GM21576 (cell line): Measurements from ENCODE around the gene NLRC4.
"Not testable (repeated sequence)": the region's sequence is repeated elsewhere in the genome, so short reads cannot be mapped to it uniquely, and the experiment has no call there.

Experiments
- ATAC-seq: cut with Tn5 transposase; IDR thresholded peaks from one replicate; pipeline ENCODE4 v1.9.1; 2021; ENCODE audit warnings: mild to moderate bottlenecking, moderate library complexity; ENCODE audit not compliant: unreplicated experiment

The NLRC4 gene

DNA sequence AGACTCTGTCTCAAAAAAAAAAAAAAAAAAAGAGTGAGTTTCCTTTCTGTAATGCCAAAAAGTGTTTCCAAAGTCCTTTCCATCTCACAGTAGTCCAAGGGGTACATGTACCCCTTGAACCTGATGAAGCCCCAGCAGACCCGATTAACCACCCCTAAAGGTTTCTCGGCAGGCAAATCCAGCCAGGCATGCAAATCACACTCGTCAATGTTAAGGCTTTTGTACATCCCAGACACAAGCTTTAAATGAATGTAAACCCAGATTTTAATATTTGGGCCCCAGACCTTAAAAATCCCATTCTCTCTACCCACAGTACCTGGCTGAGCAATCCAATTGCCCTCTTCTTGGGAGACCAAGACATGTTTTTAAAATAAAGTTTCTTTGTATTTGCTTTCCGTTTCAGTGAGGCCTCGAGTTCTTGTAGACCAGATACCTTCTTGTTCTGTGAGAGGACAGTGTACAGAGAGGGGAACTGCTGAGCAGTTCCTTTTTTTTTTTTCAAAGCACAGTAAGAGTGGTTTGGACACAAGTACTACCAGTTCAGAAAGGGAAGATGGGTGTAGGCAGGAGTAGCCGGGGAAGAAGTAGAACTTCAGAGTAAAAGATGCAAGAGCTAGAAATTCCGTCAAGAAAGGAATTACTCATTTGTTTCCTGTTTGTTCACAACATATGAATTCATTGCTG lies at the start of gene NLRC4:
TSS of gene NLRC4 (minus strand) at position 465 of the 684 bp plus-strand sequence. CDS start 8,111 bp downstream, outside the sequence.
- peak; percentile 94 for ATAC-seq

- no peak for ATAC-seq
Measured at GRCh38 chr2:32310577-32310976, 45.9 kb upstream of the NLRC4 start.

GRCh38 chr2:32293966-32294562 lies 29.4 kb upstream of the NLRC4 start:
- not testable (repeated sequence) for ATAC-seq

DNA sequence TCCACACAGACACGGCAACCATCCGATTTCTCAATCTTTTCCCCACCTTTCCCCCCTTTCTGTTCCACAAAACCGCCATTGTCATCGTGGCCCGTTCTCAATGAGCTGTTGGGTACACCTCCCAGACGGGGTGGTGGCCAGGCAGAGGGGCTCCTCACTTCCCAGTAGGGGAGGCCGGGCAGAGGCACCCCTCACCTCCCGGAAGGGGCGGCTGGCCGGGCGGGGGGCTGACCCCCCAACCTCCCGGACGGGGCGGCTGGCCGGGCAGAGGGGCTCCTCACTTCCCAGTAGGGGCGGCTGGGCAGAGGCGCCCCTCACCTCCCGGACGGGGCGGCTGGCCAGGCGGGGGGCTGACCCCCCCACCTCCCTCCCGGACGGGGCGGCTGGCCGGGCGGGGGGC lies 28.8 kb upstream of the NLRC4 start:
- ATAC-seq, result not testable (repeated sequence)

GRCh38 chr2:32291746-32292145 lies 27.1 kb upstream of the NLRC4 start:
- ATAC-seq, result no peak

- ATAC-seq, result no peak
Measured at GRCh38 chr2:32290000-32290339, 25.3 kb upstream of the NLRC4 start.

DNA sequence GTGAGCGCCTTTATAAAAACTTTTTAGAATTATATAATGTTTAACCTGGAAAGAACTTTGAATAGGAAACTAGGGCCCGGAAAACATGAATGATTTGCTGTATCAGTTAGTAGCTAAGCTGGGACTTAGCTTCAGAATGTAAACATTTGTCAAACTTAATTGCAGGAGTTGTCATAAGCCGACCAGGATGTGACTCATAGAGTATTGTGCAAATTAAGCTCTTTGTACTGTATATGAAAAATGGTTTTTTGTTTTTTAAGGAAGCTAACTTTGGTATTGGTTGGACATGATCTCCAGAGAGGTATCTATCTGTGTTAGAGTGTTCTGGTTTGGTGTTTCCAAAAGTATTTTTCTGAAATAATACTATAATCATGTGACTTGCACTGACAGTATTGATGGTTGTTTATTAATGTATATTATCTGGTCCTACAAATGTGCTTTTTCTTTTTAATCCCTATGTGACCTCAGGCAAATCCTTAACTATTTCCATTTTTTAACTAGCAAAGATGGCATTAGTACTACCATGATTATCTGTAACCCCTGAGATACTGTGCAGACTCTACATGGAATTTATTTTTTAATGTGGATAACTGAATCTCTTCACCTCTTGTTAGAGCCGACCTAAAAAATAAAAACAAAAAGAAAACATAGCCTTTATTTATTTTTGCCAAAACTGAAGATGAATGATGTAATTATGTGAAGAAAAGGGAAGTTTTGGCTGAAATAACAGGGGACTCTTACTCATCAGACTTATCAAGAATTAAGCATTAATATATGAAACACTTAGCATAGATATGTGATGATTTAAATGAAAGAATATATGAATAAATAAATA lies 24.7 kb upstream of the NLRC4 start:
- ATAC-seq, result no peak

- ATAC-seq, result no peak
Measured at GRCh38 chr2:32284321-32284720, 19.6 kb upstream of the NLRC4 start.

DNA sequence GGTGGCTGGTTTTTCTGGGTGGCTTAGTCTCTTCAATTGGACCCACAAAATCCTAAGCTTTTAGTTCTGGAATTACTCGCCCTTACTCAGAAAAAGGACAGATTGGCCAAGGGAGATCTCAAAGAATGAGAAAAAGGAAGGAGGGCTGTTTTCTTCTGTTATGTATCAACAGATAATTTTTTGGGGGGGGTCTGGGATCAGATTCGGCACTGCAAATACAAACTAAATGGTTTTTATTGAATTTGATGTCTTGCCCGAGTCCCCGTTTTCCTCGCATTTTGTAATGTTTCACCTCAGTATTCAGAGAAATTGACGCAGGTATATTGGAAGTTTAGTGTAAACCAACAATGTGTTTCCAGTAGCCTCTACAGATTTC lies 13.8 kb upstream of the NLRC4 start:
- ATAC-seq, result no peak

DNA sequence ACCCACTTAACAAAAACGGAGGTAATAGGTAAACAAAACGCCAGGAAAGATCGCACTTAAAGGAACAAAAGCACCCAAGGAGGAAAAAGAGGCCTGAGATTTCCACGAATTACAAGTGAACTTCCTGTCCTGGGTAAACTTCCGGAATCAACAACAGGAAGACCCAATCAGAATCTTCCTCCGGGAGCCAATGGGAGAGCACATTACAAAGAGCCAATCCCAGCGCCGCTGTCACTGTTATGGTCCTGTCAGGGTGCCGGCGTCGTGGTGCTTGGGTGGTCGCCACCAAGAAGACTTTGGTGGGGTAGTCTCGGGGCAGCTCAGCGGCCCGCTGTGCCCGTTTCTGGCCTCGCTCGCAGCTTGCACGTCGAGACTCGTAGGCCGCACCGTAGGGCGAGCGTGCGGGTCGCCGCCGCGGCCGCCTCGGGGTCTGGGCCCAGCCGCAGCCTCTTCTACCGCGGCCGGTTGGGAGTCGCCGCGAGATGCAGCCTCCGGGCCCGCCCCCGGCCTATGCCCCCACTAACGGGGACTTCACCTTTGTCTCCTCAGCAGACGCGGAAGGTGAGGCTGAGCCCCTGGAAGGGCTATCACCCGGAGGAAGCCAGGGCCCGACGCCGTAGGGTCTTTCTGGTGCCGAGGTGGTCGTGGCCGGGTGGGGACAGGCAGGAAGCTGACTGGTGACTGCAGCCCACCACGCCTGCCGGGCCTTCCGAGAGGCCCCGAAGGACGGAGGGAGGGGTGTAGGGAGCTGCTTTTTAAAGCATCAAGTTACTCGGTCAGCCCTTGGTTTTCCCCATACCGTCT lies 13.2 kb upstream of the NLRC4 start, which contains the start of gene YIPF4:
TSS of gene YIPF4 (plus strand) at position 231 of the 804 bp plus-strand sequence. CDS start at position 483, 252 bp downstream.
- ATAC-seq, result peak; percentile 99

- no peak for ATAC-seq
Measured at GRCh38 chr2:32277363-32277673, 12.6 kb upstream of the NLRC4 start.

DNA sequence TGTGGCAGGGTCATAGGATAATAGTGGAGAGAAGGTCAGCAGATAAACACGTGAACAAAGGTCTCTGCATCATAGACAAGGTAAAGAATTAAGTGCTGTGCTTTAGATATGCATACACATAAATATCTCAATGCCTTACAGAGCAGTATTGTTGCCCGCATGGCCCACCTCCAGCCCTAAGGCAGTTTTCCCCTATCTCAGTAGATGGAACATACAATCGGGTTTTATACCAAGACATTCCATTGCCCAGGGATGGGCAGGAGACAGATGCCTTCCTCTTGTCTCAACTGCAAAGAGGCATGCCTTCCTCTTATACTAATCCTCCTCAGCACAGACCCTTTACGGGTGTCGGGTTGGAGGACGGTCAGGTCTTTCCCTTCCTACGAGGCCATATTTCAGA lies 11.1 kb upstream of the NLRC4 start:
- not testable (repeated sequence) for ATAC-seq

DNA sequence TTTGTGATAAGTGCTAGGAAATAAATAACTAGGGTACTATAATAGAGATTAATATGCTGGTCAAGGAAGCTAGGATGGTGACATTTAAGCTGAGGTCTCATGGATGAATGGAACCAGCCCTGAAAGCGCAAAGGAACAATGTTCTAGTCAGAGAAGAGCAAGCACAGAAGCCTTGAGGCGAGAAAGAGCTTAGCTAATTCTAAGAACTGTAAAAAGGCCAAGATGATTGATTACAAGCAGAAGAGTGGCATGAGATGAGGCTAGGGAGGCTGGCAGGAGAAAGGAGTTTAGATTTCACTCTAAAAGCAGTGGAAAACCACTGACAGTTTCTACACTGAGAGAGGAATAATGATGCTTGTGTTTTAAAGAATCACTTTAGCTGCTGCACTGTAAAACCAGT lies 9.6 kb upstream of the NLRC4 start:
- ATAC-seq, result no peak

GRCh38 chr2:32272279-32272678 lies 7.6 kb upstream of the NLRC4 start:
- no peak for ATAC-seq

DNA sequence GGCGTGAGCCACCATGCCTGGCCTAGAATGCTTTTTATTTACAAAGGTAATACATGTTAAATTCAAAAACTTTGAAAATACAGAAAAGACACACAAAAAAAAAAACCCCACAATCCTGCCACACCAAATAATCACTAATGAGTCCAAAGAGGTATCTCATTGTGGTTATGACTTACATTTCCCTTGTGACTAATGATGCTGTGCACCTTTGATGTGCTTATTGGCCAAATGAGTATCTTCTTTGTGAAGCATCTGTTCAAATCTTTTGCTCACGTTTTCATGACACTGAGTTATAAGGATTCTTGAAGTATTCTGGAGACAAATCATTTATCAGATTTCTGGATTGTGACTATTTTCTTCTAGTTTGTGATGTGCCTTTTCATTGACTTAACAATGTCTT lies 6.4 kb upstream of the NLRC4 start:
- ATAC-seq, result no peak

- ATAC-seq, result no peak
Measured at GRCh38 chr2:32262105-32262504, 2.6 kb downstream of the NLRC4 start.

DNA sequence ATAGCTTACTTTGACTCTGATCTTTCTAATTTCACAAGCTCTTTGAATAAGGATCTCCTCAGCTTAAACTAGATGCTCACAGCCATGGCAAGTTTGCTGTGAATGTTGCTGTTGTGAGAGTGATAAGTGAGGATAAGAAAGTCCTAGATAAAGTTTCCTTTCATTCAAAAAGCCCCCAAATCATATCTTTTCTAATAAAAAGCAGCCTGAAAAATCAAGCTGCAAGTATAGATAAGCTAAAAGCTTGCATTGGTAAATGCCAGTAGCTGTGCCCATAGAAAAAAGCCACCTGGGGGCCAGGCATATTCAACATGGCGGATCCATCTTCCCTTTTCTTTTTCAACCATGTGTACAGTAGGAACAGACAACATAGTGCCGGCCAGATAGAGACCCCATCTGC lies 4.3 kb downstream of the NLRC4 start:
- ATAC-seq, result no peak

DNA sequence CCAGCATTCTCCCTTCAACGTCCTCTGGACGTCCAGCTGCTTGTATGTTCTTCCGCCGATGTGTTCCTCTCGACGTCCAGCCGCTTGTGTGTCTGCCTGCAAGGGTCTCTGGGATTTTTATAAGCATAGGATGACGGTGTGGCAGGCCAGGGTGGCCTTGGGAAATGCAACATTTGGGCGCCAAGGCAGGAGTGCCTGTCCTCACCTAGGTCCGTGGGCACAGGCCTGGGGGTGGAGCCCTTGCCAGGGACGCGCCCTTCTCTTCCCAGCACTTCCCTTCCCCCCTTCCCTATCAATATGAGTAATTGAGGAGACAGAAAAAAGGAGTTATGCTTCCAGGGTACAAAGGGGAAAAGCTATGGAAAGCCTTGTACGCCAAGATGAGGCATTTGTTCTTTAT lies 6.4 kb downstream of the NLRC4 start:
- no peak for ATAC-seq

DNA sequence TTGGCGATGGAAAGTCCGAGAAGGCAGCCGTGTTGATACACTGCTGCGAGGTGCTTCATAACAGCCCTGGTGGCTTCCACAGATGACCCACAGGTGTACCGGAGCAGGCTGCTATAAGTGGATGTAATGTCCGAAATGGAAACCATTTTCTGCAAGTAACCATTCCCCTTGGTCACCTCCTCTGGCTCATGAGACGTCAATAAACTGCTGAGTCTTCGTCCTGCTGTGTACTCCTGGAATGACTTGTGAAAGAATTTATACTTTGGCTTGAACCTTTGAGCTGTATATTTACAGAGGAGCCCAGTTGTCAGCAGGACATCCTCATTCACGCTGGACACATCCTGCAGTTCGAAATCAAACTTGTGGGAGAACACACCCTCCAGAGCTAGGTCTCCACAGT lies 14.4 kb downstream of the NLRC4 start:
- no peak for ATAC-seq

DNA sequence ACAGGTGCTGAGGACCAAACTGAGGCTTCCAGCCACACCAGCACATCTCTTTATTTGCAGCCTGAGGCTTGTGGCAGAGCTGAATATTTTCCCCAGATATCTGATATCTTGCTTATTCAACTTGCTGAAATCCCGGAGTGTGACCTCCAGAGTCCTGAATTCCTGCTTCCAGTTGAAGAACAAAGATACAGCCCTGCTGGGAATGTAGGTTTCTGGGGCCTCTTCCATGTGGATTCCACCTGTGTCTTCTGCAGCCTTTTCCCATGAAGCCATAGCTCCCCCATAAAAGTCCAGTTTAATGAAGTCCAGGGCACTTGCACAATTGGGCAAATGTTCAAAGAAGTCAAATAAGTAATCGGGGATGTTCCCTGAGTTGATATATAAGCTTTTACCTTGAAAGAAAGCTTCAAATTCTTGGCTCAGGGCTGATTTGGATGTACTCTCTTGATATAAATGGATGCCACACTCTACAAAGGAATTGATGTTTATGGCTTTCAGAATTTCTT lies 14.9 kb downstream of the NLRC4 start:
- no peak for ATAC-seq

DNA sequence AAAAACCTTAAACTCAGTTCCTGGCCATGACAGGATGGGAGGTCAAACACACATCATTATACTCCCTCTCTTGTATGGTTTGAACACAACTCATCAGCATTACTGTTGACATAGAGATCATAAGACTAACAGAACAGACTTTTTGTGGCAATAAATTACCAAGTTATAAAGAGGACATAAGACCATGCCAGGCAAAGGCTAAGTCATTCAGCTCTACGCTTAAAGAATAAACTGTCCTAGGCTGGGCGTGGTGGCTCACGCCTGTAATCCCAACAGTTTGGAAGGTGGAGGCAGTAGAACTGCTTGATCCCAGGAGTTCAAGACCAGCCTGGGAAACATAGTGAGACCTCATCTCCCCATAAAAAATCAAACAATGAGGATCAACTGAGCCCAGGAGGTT lies 16.4 kb downstream of the NLRC4 start:
- no peak for ATAC-seq
